DOHH2 (cell line): ENCODE measurements around the gene PIP4K2A.

Experiments
- CTCF ChIP-seq: fragments of 200-600 bp; sonication (generic); IDR thresholded peaks from one replicate; pipeline ENCODE4 v1.5.1; 2014; ENCODE audit warnings: antibody characterized with exemption, mild to moderate bottlenecking, low read depth, low read length; ENCODE audit not compliant: poor library complexity, severe bottlenecking
- EZH2phosphoT487 ChIP-seq: fragments of 200-600 bp; sonication (generic); IDR thresholded peaks from 2 replicates; pipeline ENCODE4 v1.6.1; 2017; ENCODE audit warnings: borderline replicate concordance, mild to moderate bottlenecking, antibody characterized with exemption, low read length, moderate library complexity, mixed read lengths

GRCh38 chr10:22501863-22502262 lies 212.5 kb downstream of the PIP4K2A start:
- TF ChIP-seq CTCF (no peak), EZH2phosphoT487 (no peak)
